Left renal pelvis (tissue), 4 donors: ENCODE results near the gene DPP8. TPM values are rescaled to one million over a fixed set of nuclear protein-coding genes. Genes with fewer than 3 reads are reported as not detected.
"Not testable (repeated sequence)": the region's sequence is repeated elsewhere in the genome, so short reads cannot be mapped to it uniquely, and the experiment has no call there.

Source experiments
- DNase-seq, 4 donors: peaks; one replicate each; pipeline ENCODE4 v3.0.0-alpha.2; 2013; ENCODE audit warnings: low read depth in 4 of 4, low spot score in 3 of 4
- polyA plus RNA-seq, 4 donors: library from polyadenylated mRNA; unstranded; fragments of 120-200 nt; gene quantifications; one replicate each; pipeline ENCODE4 v1.2.1, GENCODE V29; 2013; ENCODE audit not compliant: insufficient read length in 4 of 4

The DPP8 gene
- 10 to 100 TPM; 22.9 to 30.0 (median 25.9) TPM for polyA plus RNA-seq

- DNase-seq: peak; percentile 74 to 89 (median 82)
Observed at GRCh38 chr15:65516997-65517865, at the start of gene DPP8. Gene DPP8 (minus strand): TSS chr15:65517689. CDS start chr15:65512553, 5,136 bp downstream.

- peak in 3 of 4 donors; percentile 8 to 29 (median 27) for DNase-seq
Observed at GRCh38 chr15:65561934-65562333, 44.4 kb upstream of the DPP8 start.

- DNase-seq: no peak
Observed at GRCh38 chr15:65559941-65560340, 42.5 kb upstream of the DPP8 start.

GRCh38 chr15:65558997-65559760 lies 41.7 kb upstream of the DPP8 start:
- no peak for DNase-seq

- no peak for DNase-seq
Observed at GRCh38 chr15:65558336-65558735, 40.8 kb upstream of the DPP8 start.

GRCh38 chr15:65556622-65557021 lies 39.1 kb upstream of the DPP8 start:
- no peak for DNase-seq

- no peak for DNase-seq
Observed at GRCh38 chr15:65553691-65554090, 36.2 kb upstream of the DPP8 start.

- DNase-seq: not testable (repeated sequence)
Observed at GRCh38 chr15:65552851-65553250, 35.4 kb upstream of the DPP8 start.

- DNase-seq: no peak
Observed at GRCh38 chr15:65551183-65551582, 33.7 kb upstream of the DPP8 start.

- no peak for DNase-seq
Observed at GRCh38 chr15:65550681-65551098, 33.2 kb upstream of the DPP8 start.

- not testable (repeated sequence) for DNase-seq
Observed at GRCh38 chr15:65549288-65549687, 31.8 kb upstream of the DPP8 start.

- no peak for DNase-seq
Observed at GRCh38 chr15:65547841-65548240, 30.4 kb upstream of the DPP8 start.

- no peak for DNase-seq
Observed at GRCh38 chr15:65541231-65541820, 23.8 kb upstream of the DPP8 start.

- DNase-seq: no peak
Observed at GRCh38 chr15:65540314-65540713, 22.8 kb upstream of the DPP8 start.

GRCh38 chr15:65535192-65535591 lies 17.7 kb upstream of the DPP8 start:
- no peak for DNase-seq

- DNase-seq: no peak
Observed at GRCh38 chr15:65533057-65533756, 15.7 kb upstream of the DPP8 start.

GRCh38 chr15:65532738-65533051 lies 15.2 kb upstream of the DPP8 start:
- no peak for DNase-seq

- DNase-seq: peak in 3 of 4 donors; percentile 61 to 79 (median 78)
Observed at GRCh38 chr15:65530318-65531111, 13.0 kb upstream of the DPP8 start, which contains the start of gene HACD3. Gene HACD3 (plus strand): TSS chr15:65530463. CDS start chr15:65530632, 169 bp downstream.

- DNase-seq: no peak
Observed at GRCh38 chr15:65529762-65530317, 12.4 kb upstream of the DPP8 start.
